Measurements from ENCODE around the gene PRDM10.
A peak's percentile ranks its signal among the peaks of the same experiment; 100 is the strongest.
"Not testable (repeated sequence)": the region's sequence is repeated elsewhere in the genome, so short reads cannot be mapped to it uniquely, and the experiment has no call there.

Gene PRDM10, protein sequence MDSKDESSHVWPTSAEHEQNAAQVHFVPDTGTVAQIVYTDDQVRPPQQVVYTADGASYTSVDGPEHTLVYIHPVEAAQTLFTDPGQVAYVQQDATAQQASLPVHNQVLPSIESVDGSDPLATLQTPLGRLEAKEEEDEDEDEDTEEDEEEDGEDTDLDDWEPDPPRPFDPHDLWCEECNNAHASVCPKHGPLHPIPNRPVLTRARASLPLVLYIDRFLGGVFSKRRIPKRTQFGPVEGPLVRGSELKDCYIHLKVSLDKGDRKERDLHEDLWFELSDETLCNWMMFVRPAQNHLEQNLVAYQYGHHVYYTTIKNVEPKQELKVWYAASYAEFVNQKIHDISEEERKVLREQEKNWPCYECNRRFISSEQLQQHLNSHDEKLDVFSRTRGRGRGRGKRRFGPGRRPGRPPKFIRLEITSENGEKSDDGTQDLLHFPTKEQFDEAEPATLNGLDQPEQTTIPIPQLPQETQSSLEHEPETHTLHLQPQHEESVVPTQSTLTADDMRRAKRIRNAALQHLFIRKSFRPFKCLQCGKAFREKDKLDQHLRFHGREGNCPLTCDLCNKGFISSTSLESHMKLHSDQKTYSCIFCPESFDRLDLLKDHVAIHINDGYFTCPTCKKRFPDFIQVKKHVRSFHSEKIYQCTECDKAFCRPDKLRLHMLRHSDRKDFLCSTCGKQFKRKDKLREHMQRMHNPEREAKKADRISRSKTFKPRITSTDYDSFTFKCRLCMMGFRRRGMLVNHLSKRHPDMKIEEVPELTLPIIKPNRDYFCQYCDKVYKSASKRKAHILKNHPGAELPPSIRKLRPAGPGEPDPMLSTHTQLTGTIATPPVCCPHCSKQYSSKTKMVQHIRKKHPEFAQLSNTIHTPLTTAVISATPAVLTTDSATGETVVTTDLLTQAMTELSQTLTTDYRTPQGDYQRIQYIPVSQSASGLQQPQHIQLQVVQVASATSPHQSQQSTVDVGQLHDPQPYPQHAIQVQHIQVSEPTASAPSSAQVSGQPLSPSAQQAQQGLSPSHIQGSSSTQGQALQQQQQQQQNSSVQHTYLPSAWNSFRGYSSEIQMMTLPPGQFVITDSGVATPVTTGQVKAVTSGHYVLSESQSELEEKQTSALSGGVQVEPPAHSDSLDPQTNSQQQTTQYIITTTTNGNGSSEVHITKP
- 20.1 reads per million, percentile 47 among the genes with 10 or more reads in this experiment for total RNA-seq

DNA sequence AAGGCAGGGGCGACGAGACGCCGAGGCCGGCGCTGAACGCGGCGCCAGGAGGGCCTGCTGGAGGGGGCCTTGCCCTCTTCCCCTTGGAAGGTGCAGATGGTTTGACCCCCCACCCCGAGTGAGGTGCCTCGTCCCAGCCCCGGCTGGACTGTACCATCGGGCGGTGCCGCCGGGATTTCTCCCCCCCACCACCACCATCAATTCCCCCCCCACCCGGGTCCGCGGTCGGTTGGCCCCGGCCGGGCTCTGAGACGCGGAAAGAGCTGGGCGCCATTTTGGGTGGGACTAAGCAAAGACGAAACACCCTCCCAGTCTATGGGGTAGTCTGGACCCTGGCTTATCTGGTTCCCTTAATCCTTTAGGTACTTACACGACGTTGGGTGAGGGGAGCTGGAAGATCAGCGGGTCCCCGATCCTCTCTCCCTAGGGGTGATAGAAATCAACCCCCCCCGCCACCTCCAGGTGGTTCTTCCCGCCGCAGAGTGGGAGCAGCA is at the start of gene PRDM10:
Gene PRDM10 (minus strand): TSS at position 484 of the 494 bp plus-strand sequence. CDS start 41,871 bp downstream, outside the sequence.
- peak; percentile 87 for DNase-seq

DNA sequence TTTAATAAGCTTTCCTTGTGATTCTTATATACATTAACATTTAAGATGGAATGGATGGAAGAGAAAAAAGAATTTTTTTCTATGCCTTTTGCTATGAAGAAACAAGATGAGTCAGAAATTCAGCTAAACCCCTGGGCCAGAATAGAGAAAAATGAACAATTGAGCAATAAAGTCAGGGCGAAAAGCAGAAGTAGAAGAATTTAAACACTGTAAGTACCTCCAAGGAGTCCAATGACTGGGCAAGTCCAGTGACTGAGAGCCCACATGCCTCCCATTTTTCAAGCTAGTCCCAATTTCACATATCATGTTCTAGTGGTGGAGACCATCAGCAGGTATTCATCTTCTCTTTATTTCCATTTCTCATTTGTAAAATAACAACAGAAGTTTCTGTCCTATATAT is 48.4 kb upstream of the PRDM10 start:
- DNase-seq, result no peak

DNA sequence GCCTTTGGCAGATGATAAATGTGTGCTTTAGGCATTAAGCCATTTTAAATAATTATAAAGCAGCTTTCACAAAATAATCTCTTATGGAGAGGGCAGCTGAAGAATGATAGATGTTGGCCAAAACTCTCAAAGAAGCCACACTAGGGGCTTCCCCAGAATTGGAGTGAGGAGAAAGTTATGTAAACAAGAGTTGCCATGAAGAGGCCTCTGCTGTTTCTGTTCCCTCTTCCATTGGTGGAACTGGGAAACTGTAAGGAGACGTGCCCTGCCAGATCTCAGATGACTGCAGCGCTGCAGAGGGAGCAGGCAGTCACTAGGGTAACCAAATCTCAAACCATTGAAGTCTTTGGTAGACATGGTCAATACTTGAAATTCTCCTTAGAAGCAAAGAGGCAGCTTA is 47.6 kb upstream of the PRDM10 start:
- no peak for DNase-seq

DNA sequence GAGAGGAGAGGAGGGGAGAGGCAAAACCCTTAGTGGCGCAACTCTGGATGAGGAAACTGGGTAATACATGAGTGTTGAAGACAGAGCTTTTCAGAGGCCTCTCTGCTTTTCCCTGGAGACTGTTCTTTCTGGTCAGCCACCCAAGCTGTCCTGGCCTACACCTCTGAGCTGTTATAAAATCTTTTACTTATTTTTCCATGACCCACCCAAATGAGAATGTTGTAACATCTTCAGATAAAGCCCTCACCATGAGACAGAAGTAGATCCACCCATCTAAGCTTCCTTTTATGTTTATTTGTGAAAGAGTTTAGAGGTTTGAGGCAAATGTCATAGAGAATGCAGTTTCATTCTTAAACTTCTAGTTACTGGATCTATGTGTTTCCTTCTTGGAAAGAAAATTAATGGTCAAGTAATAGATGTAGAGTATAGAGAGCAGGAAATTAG is 46.7 kb upstream of the PRDM10 start:
- no peak for DNase-seq

DNA sequence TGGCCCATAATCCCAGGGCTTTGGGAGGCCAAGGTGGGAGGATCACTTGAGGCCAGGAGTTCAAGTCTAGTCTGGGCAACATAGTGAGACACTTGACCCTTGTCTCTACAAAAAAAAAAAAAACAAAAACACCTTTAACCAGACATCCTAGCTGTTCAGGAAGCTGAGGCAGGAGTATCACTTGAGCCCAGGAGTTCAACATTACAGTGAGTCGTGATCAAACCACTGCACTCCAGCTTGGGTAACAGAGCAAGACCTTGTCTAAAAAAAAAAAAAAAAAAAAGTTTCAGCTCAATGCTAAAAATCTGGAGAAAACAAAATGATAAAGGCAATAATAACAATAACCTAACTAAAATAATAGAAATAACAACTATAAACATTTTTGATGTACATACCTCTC is 44.5 kb upstream of the PRDM10 start:
- no peak for DNase-seq

DNA sequence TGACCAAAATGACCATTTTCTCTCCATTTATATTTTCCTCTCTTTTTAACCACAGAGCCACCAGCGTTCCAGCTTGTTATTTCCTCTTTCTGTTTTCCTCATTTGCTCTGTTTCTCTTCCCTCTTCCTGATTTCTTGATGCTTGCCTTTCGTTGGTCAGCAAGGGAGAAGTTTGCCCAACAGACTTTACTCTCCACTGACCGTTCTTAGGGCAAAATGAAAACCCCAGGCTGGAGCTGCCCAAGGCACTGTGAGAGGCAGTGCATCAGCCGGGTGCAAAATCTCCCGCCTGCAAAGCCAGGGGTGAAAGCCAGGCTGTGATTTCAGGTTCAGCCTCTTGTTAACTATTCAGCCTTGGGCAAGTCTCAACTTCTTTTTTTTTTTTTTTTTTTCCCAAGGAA is 40.9 kb upstream of the PRDM10 start:
- DNase-seq, result no peak

DNA sequence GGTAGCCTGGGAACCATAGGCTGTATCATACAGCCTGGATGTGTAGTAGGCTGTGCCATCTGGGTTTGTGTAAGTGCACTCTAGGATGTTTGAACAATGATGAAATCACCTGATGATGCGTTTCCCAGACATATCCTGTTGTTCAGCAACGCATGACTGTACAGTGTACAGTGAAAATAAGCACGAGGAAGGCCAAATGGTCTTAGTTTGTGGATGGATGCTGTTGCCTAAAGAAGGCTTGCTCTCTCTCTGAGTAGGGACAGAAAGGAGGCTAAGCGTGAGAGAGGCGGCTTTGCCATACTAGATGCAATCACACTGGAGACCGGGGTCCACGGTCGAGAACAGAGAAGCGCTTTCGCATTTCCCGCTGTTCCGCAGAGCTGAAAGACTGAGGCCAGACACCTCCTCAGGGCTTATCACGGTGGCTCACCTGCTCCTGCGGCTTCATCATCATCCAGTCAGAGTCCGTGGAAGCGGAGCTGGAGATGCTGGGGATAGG is 39.5 kb upstream of the PRDM10 start:
- no peak for DNase-seq

DNA sequence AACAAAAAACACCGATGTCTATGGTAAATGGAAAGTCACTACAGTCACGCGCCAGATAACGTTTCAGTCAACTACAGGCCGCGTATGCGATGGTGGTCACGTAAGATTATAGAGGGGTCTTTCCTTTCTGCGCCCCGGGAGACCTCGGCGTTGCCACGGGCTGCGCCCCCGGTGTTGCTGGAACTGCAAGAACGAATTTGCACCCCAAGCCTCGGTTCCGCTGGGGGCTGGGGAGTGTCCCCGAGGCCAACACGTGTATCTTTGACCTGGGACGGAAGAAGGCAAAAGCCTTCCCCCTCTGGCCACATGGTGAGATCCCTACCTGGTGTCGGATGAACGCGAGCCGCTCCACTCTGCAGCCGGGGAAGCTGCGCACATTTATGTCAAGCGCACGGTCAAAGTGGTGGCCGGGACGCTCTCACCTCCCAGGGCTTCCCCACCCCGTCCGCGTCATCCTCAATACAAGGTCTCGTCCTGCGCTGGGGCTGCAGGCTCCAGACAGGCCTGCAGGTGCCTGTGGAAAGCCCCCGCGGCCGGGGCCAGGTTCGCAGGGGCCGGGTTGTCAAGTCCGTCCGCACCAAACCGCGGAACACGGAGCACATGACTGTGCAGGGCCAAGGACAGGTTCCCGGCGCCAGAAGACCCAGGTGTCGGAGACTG is 37.8 kb upstream of the PRDM10 start:
- DNase-seq, result no peak

DNA sequence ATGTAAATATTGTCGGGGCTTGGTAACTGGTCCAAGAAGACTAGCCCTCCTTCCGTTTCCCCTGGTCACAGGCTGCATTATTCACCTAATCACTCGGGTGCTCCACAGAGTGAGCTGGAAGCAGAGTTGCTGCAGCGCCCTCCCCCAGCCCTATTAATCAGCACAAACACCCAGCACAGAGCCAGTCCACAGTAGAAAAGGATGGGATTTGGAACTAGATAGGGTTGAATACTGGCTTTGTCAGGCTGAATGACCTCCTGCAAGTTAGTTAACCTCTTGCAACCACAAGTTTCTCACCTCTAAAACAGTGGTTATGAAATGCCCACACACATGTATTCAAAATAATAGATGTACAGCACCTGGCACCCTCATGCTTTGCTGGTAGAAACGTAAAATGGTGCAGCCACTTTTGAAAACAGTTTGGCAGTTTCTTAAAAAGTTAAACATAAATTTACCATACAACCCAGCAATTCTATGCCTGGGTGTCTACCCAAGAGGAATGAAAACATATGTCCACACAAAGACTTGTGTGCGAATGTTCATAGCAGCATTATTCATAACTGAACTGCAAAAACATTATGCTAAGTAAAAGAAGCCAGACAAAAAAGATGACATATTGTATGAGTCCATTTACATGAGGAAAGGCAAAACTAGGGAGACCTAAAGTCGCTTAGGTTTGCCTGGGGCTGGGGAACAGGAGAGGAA is 35.4 kb upstream of the PRDM10 start:
- no peak for DNase-seq

DNA sequence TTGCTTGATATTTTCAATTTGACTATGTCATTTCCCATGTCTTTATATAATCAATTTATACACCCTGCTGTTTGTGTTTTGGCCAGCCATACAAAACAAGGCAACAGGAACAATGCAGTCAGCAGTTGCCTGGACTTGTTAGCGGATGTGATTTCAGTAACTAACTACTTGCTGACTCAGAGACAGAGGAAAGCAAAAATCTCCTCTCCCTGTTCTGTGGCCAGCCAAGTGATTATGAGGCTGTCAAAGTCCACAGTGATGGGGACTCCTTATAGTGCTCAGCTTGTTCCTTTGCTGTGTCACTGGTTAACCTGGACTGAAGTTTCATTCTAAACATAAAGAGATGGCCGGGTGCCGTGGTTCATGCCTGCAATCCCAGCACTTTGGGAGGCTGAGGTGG is 34.4 kb upstream of the PRDM10 start:
- DNase-seq, result no peak

DNA sequence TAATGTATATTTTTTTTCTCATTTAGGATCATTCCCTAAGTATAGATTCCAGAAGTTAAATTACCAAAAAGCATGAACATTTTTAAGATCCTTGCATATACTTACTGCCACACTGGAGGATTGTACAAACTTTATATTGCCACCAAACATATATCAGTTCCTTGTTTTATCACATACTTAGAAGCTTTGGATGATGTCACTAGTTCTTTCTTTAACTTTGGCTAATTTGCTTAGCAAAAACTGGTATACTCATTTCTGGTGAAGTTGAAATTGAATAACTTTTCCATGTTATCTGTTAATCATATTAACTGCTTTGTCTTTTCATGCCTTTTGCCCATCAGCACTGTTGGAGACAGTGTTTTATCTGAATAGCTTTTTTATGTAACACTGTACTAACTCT is 31.6 kb upstream of the PRDM10 start:
- no peak for DNase-seq

DNA sequence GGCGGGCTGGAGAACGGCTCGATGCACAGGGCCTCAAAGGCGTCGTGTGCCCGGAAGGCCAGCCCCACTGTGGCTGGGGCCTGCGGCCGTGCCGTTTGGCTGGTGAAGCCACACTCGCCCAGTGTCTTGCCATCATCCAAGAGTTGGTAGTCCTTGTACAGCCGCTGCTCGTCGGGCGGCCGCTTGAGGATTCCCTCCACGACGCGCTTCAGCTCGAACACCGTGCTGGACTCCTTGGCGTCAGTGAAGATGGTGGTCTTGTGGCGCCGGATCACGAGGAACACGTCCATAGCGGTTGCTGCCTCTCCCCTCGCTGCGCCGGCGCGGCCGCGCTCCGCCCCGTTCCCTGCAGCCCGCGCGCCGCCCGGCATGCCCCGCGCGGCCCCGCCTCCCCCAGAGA is 30.3 kb upstream of the PRDM10 start:
- DNase-seq, result no peak

DNA sequence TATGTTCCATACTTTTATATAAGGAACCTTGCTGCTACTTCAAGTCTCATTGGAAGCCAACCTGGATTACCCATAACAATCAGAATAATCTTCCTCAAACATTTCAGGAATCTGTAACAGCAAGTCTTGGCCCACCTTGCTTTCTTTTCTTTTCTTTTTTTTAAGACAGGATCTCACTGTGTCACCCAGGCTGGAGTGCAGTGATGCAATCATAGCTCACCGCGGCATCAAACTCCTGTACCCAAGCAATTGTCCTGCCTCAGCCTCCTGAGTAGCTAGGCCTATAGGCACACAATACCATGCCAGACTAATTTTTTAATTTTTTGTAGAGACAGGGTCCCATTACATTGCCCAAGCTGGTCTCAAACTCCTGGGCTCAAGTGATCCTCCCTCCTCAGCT is 29.3 kb upstream of the PRDM10 start:
- DNase-seq, result no peak

DNA sequence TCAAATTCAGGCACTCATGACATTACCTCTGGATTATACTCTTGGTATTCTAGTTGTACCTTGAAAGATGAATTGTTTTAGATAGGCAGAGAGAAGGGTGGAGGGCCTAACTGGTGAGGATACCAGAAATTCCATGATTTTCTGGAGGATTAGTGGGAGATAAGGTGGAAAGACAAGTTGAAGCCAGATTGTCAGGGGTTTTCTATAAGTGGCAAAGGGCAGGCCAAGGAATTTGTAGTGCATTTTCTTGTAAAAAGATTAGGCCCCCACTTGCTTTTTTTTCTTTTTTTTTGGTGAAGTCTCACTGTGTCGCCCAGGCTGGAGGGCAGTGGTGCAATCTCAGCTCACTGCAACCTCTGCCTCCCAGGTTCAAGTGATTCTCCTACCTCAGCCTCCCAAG is 28.4 kb upstream of the PRDM10 start:
- no peak for DNase-seq

DNA sequence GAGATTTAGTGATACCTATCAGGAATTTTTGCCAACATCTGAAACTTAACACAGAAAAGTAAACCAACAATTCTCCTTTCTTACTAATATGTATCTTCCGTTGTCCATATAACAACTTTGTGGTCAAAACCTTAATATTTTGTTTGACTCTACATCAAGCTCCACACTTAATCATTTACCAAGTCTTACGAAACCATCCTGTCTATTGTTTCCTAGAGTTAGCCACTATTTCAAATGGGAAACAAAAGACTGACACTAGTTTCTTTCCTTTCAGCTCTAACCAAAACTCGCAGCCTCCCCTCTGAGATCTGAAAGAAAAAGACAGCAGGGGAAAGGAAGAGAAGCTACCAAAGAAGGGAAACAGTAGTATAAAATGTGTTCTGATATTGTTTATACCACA is 26.5 kb upstream of the PRDM10 start:
- no peak for DNase-seq

DNA sequence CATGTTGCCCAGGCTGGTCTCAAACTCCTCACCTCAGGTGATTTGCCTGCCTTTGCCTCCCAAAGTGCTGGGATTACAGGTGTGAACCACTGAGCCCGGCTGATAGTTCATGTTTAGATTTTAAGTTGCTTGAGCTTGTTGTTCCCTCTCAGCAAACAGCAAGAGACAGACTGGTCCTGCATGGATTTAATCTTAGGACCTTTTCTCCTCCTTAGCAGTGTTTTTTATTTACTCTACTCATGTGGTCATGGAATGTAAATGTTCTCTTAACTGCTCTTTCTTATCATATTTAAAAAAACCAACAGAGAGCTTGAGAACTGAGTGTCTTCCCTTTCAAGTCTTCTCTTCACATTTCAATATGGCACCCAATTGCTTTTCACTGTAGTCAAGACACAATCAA is 22.7 kb upstream of the PRDM10 start:
- DNase-seq, result no peak

DNA sequence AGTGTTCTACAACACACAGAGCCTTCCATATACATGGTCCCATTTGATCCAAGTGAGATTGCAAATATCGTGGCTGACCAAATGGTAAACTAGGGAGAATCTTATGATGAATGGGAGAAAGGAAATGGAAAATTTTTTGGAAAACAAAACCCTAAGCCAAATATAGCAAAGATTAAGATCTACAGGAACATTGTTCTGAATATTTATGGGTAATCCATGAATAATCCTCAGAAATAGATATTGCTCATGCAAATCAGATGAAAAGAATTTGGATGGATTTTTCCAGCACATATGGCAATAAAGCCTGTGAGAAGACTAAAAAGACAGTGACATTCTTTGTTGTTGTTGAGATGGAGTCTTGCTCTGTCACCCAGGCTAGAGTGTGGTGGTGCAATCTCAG is 21.7 kb upstream of the PRDM10 start:
- no peak for DNase-seq

DNA sequence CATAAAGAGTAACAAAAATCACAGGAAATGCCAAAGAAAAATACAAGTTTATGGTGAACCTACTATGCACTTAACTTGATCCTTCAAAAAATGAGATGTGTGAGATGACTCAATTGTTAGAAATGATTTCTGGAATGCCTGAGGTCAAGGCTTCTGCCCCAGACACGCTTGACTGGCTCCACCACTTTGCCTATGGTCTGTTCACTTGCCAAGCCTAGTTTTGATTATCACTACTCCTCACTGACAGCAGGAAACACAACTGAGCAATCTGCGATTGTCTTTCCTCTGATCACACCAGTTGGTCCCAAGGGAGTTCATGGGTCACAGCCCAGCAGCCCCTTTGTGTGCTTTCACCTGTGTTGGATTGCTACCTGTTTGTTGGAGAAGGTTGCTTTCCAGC is 20.6 kb upstream of the PRDM10 start:
- DNase-seq, result no peak

DNA sequence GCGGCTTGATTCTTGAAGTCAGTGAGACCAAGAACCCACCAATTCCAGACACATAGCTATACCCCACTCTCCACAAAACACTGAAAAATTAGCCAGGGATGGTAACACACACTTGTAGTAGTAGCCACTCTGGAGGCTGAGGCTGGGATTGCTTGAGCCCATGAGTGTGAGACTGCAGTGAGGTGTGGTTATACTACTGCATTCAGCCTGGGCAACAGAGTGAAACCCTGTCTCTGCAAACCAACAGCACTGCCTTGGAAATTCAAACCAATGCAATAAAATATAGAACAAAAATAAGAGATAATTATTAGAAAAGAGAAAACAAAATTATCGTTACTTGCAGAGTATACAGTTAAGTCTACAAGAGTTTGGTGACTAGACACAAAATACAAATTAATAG is 20.2 kb upstream of the PRDM10 start:
- DNase-seq, result no peak

DNA sequence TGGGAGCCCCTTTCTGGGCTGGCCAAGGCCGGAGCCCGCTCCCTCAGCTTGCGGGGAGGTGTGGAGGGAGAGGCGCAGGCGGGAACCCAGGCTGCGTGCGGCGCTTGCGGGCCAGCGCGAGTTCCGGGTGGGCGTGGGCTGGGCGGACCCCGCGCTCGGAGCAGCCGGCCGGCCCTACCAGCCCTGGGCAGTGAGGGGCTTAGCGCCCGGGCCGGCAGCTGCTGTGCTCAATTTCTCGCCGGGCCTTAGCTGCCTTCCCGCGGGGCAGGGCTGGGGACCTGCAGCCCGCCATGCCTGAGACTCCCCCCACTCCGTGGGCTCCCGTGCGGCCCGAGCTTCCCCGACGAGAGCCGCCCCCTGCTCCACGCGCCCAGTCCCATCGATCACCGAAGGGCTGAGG is 19.0 kb upstream of the PRDM10 start:
- DNase-seq, result not testable (repeated sequence)

DNA sequence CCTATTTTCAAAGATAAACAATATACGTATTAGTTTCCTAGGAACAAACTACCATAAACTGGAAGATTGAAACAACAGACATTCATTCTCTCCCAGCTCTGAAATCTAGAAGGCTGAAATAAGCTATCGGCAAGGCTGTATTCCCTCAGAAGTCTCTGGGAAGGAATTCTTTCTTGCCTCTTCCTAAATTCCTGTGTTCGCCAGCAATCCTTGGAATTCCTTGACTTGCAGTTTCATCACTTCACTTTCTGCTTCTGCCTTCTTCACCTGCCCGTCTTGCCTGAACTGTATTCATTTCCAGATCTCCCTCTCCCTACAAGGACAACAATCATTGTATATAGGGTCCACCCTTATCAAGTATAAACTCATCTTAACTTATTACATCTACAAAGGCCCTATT is 17.7 kb upstream of the PRDM10 start:
- no peak for DNase-seq

DNA sequence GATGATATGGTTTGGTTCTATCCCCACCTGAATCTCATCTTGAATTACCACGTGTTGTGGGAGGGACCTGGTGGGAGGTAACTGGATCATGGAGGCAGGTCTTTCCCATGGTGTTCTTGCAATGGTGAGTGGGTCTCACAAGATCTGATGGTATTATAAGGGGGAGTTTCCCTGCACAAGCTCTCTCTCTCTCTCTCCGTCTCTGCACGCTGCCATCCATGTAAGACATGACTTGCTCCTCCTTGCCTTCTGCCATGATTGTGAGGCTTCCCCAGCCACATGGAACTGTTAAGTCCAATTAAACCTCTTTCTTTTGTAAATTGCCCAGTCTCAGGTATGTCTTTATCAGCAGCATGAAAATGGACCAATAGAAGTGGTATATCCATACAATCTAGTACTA is 13.2 kb upstream of the PRDM10 start:
- DNase-seq, result not testable (repeated sequence)

Measured in effector CD4-positive, alpha-beta T cell (primary cell).